Memory B cell (primary cell): ENCODE data around the gene MRPS24.
"Not testable (repeated sequence)": the region's sequence is repeated elsewhere in the genome, so short reads cannot be mapped to it uniquely, and the experiment has no call there.

Experiments
- ATAC-seq: fragments of 150-1000 bp; cut with Tn5 transposase; 2 replicates; pipeline ENCODE4 v1.10.0; 2021; ENCODE audit warnings: low read depth, mild to moderate bottlenecking, moderate library complexity
- DNase-seq, 2 donors: peaks; one replicate each; pipeline ENCODE4 v3.0.0; 2022; ENCODE audit warnings: low spot score in 2 of 2
- H3K27ac Mint-ChIP-seq: one replicate; pipeline ENCODE4 v1.8.0; 2022; ENCODE audit warnings: mild to moderate bottlenecking, moderate library complexity, mixed read lengths
- H3K27me3 Mint-ChIP-seq: one replicate; pipeline ENCODE4 v1.8.0; 2022; ENCODE audit warnings: mixed read lengths
- H3K36me3 Mint-ChIP-seq: one replicate; pipeline ENCODE4 v1.8.0; 2022; ENCODE audit warnings: mild to moderate bottlenecking, mixed read lengths
- H3K4me1 Mint-ChIP-seq: one replicate; pipeline ENCODE4 v1.8.0; 2022; ENCODE audit warnings: mixed read lengths
- H3K4me3 Mint-ChIP-seq: one replicate; pipeline ENCODE4 v1.8.0; 2022; ENCODE audit warnings: mild to moderate bottlenecking, moderate library complexity, mixed read lengths
- H3K9me3 Mint-ChIP-seq: one replicate; pipeline ENCODE4 v1.8.0; 2022; ENCODE audit warnings: mixed read lengths

The MRPS24 gene

GRCh38 chr7:43869006-43869866, at the start of gene MRPS24:
Gene MRPS24 (minus strand): TSS chr7:43869517. CDS start chr7:43869495, 22 bp downstream.
- ATAC-seq, result peak; percentile 95

GRCh38 chr7:43915907-43916306, 46.6 kb upstream of the MRPS24 start:
- H3K4me1 Mint-ChIP-seq, result peaks cover 2% of the 10 kb centered on the region
- no peak for ATAC-seq
- peaks cover 6% of the 10 kb centered on the region for H3K36me3 Mint-ChIP-seq
- no peak overlapping the region for H3K4me3 Mint-ChIP-seq
- H3K27ac Mint-ChIP-seq, result no peak overlapping the region
- H3K9me3 Mint-ChIP-seq, result no peaks in the 10 kb centered on the region
- DNase-seq, result no peak
- no peaks in the 10 kb centered on the region for H3K27me3 Mint-ChIP-seq

More at GRCh38 chr7:43869006-43869866, at the start of gene MRPS24:
- H3K36me3 Mint-ChIP-seq, result peaks cover 14% of the 10 kb centered on the region
- peak within 1 kb of the TSS; percentile 85 for H3K27ac Mint-ChIP-seq
- no peaks in the 10 kb centered on the region for H3K27me3 Mint-ChIP-seq
- DNase-seq, result peak; percentile 90 to 91
- H3K4me3 Mint-ChIP-seq, result peak within 1 kb of the TSS; percentile 91
- peaks cover 6% of the 10 kb centered on the region for H3K4me1 Mint-ChIP-seq
- H3K9me3 Mint-ChIP-seq, result no peaks in the 10 kb centered on the region

GRCh38 chr7:43914795-43915194, 45.5 kb upstream of the MRPS24 start:
- no peaks in the 10 kb centered on the region for H3K9me3 Mint-ChIP-seq
- H3K4me1 Mint-ChIP-seq, result peaks cover 2% of the 10 kb centered on the region
- no peak for ATAC-seq
- no peak overlapping the region for H3K4me3 Mint-ChIP-seq
- H3K36me3 Mint-ChIP-seq, result peaks cover 6% of the 10 kb centered on the region
- no peak for DNase-seq
- no peaks in the 10 kb centered on the region for H3K27me3 Mint-ChIP-seq
- H3K27ac Mint-ChIP-seq, result no peak overlapping the region

- peak; percentile 91 for ATAC-seq
- no peaks in the 10 kb centered on the region for H3K9me3 Mint-ChIP-seq
- peak within 1 kb of the TSS; percentile 90 for H3K27ac Mint-ChIP-seq
- no peaks in the 10 kb centered on the region for H3K27me3 Mint-ChIP-seq
- H3K4me1 Mint-ChIP-seq, result peaks cover 24% of the 10 kb centered on the region
- peak; percentile 43 to 60 for DNase-seq
- H3K4me3 Mint-ChIP-seq, result peak within 1 kb of the TSS; percentile 96
- H3K36me3 Mint-ChIP-seq, result peaks cover 2% of the 10 kb centered on the region
Observed at GRCh38 chr7:43906331-43907010, 37.2 kb upstream of the MRPS24 start, which contains the start of gene URGCP. Gene URGCP (minus strand): TSS chr7:43906596. CDS start chr7:43906575, 21 bp downstream.

- peaks cover 24% of the 10 kb centered on the region for H3K4me1 Mint-ChIP-seq
- peak overlapping the region; percentile 90 for H3K27ac Mint-ChIP-seq
- peak; percentile 43 for ATAC-seq
- H3K27me3 Mint-ChIP-seq, result no peaks in the 10 kb centered on the region
- DNase-seq, result peak; percentile 2 to 29
- H3K36me3 Mint-ChIP-seq, result peaks cover 2% of the 10 kb centered on the region
- no peaks in the 10 kb centered on the region for H3K9me3 Mint-ChIP-seq
- peak overlapping the region; percentile 96 for H3K4me3 Mint-ChIP-seq
Observed at GRCh38 chr7:43905956-43906330, 36.6 kb upstream of the MRPS24 start.

DNA sequence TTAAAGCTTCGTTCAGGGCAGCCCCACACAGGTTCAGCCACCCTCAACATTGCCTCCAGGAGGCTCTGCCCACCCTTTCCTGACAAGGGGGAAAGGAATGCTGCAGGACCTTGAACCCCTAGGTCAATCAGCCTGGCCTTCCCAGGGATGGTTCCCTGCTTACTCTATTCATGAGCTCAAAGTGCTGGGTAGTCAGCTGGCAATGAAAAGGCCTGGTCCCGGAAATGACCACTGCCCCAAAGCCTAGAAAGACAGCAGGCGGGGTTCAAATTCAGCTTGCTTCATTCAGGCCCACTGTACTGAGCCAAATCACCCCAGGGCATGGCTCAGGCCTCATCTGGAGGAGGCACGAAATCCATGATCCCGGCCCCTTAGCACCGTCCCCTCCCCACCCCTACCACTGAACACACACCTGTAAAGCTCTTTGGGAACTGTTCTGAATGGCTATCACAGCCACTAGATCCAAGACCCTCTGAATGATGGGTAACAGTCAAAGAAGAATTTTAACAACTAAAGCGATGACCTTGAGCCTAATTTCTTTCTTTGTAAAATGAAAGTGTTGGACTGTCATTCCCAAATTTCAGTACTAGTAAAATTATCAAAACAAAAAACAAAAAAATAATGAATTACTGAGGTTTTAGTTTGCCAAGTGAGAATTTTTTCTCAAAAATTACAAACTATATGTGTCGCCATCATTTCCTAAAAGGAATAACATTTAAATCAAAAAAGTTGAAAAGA, 36.1 kb upstream of the MRPS24 start:
- Mint-ChIP-seq H3K36me3 (peaks cover 2% of the 10 kb centered on the region), H3K27me3 (no peaks in the 10 kb centered on the region), H3K4me3 (peak overlapping the region; percentile 96), H3K9me3 (no peaks in the 10 kb centered on the region), H3K4me1 (peaks cover 24% of the 10 kb centered on the region), H3K27ac (peak overlapping the region; percentile 90)
- no peak for ATAC-seq
- no peak for DNase-seq

- no peak for DNase-seq
- Mint-ChIP-seq H3K9me3 (no peaks in the 10 kb centered on the region), H3K4me1 (peaks cover 24% of the 10 kb centered on the region), H3K27ac (peak overlapping the region; percentile 19), H3K36me3 (peaks cover 2% of the 10 kb centered on the region), H3K27me3 (no peaks in the 10 kb centered on the region), H3K4me3 (no peak overlapping the region)
- ATAC-seq, result no peak
Observed at GRCh38 chr7:43904533-43905208, 35.4 kb upstream of the MRPS24 start.

GRCh38 chr7:43902542-43903054, 33.3 kb upstream of the MRPS24 start:
- peaks cover 2% of the 10 kb centered on the region for H3K36me3 Mint-ChIP-seq
- no peaks in the 10 kb centered on the region for H3K27me3 Mint-ChIP-seq
- peak overlapping the region; percentile 9 for H3K27ac Mint-ChIP-seq
- ATAC-seq, result no peak
- no peak for DNase-seq
- no peaks in the 10 kb centered on the region for H3K9me3 Mint-ChIP-seq
- H3K4me1 Mint-ChIP-seq, result peaks cover 28% of the 10 kb centered on the region
- H3K4me3 Mint-ChIP-seq, result no peak overlapping the region

DNA sequence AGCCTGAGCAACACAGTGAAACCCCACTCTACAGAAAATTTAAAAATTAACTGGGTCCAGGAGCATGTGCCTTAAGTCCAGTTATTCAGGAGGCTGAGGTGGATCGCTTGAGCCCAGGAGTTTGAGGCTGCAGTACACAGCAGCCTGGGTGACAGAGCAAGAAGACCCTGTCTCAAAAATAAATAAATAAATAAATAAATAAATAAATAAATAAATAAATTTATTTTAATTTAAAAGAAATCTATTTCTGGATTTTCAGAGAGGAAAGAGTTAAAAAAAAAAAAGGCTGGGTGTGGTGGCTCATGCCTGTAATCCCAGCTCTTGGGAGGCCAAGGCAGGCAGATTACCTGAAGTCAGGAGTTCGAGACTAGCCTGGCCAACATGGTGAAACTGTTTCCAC, 29.3 kb upstream of the MRPS24 start:
- H3K27ac Mint-ChIP-seq, H3K27me3 Mint-ChIP-seq, H3K9me3 Mint-ChIP-seq, H3K4me3 Mint-ChIP-seq, DNase-seq, ATAC-seq: not testable (repeated sequence)
- peaks cover 27% of the 10 kb centered on the region for H3K4me1 Mint-ChIP-seq
- peaks cover 11% of the 10 kb centered on the region for H3K36me3 Mint-ChIP-seq

- H3K36me3 Mint-ChIP-seq, result peaks cover 11% of the 10 kb centered on the region
- H3K4me3 Mint-ChIP-seq, result no peak overlapping the region
- H3K27ac Mint-ChIP-seq, result no peak overlapping the region
- peaks cover 2% of the 10 kb centered on the region for H3K9me3 Mint-ChIP-seq
- no peak for DNase-seq
- no peaks in the 10 kb centered on the region for H3K27me3 Mint-ChIP-seq
- H3K4me1 Mint-ChIP-seq, result peaks cover 24% of the 10 kb centered on the region
- ATAC-seq, result no peak
Observed at GRCh38 chr7:43895847-43896415, 26.6 kb upstream of the MRPS24 start.

DNA sequence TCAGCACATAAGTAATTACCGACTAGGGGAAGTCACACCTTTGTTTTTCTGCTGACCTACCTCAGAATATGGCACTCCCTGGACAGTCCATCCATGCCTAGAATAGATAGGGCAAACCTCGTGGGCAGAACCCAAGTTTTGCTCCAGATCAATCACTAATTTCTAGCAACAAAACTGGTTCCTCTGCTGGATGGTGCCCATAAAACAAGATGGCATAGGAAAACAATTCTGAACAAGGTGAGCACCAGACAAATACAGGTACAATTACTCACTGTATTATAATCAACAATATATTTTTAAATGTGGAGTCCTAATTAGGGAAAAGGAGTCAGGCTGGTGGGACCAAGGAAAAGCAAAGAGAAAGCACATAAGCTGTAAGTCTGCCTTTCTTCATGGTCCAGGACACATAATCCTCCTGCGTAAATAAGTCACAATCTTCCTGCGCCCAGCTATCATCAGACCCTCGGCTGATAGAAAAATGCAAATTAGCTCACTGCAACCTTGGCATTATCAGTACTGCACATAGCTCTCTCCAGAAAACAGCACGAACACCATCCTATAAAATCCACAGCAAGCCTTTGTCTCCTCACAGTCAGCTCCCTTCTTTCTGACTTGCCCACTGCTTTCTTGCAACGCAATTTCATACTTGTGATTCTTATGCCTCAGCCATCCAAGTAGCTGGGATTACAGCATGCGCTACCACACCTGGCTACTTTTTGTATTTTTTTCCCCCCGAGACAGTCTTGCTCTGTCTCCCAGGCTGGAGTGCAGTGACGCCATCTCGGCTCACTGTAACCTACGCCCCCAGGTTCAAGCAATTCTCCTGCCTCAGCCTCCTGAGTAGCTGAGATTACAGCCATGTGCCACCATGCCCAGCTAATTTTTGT, 22.0 kb upstream of the MRPS24 start:
- Mint-ChIP-seq H3K27ac (no peak overlapping the region), H3K4me1 (peaks cover 27% of the 10 kb centered on the region), H3K36me3 (peaks cover 13% of the 10 kb centered on the region), H3K4me3 (no peak overlapping the region), H3K27me3 (no peaks in the 10 kb centered on the region), H3K9me3 (peaks cover 2% of the 10 kb centered on the region)
- DNase-seq (no peak), ATAC-seq (no peak)

- Mint-ChIP-seq H3K9me3 (no peaks in the 10 kb centered on the region), H3K4me3 (no peak overlapping the region), H3K27ac (no peak overlapping the region), H3K36me3 (peaks cover 11% of the 10 kb centered on the region), H3K27me3 (no peaks in the 10 kb centered on the region), H3K4me1 (peaks cover 24% of the 10 kb centered on the region)
- DNase-seq (no peak), ATAC-seq (no peak)
Observed at GRCh38 chr7:43890468-43890867, 21.2 kb upstream of the MRPS24 start.
